Mucosa of descending colon (tissue), 3 donors: ENCODE data around the gene MTHFSD. TPM values are rescaled to one million over a fixed set of nuclear protein-coding genes. Genes with fewer than 3 reads are reported as not detected.
A peak's percentile ranks its signal among the peaks of the same experiment; 100 is the strongest.

Experiments used
- ATAC-seq: fragments of 200-7000 bp; cut with Tn5 transposase; one replicate; pipeline ENCODE4 v1.9.1; 2020; ENCODE audit warnings: mild to moderate bottlenecking, moderate library complexity
- DNase-seq, 3 donors: peaks; one replicate each; pipeline ENCODE4 v3.0.0-alpha.2; 2020
- H3K36me3 ChIP-seq: fragments of 200-600 bp; one replicate; pipeline ENCODE4 v1.8.0; 2021; ENCODE audit warnings: low read depth, mild to moderate bottlenecking
- H3K4me1 ChIP-seq: fragments of 200-600 bp; one replicate; pipeline ENCODE4 v1.8.0; 2021; ENCODE audit warnings: low read depth, mild to moderate bottlenecking
- H3K4me3 ChIP-seq: fragments of 200-600 bp; one replicate; pipeline ENCODE4 v1.8.0; 2021; ENCODE audit warnings: mild to moderate bottlenecking
- H3K9me3 ChIP-seq: fragments of 200-600 bp; one replicate; pipeline ENCODE4 v1.8.0; 2021; ENCODE audit warnings: mild to moderate bottlenecking
- CTCF ChIP-seq: fragments of 200-600 bp; IDR thresholded peaks from one replicate; pipeline ENCODE4 v1.8.0; 2022; ENCODE audit warnings: antibody characterized with exemption, mild to moderate bottlenecking
- intact Hi-C, 2 donors: fragments of 100-400 bp; cut with DNase I in 1 of 2; cut with micrococcal nuclease in 1 of 2; formaldehyde crosslinking; loops; one replicate each; pipeline versions ENCODE4 v1.11.0 to v1.11.1; 2022; cut with DNase I, micrococcal nuclease
- total RNA-seq, 3 donors: library from RNA; stranded (reverse); fragmentation: NEBNext Ultra II Directional in 2 of 3; extraction: Animal tissue kit (Norgen Biotek cat#: 25700) in 2 of 3; gene quantifications; one replicate each; pipeline versions ENCODE4 v1.2.1 to v1.2.4, GENCODE V29; 2021 to 2023
- donor health status: DM: no; HTN: no; CAD: no; lungs with moderate emphysema.
- donor health status: DM: no; HTN: no; CAD: no.
- donor health status: DM: no; HTN: yes; CAD: no.

The MTHFSD gene
- total RNA-seq, 3 donors from 2014 or later: 22.6 to 30.4 (median 25.5) TPM

GRCh38 chr16:86502856-86503748, 51.9 kb downstream of the MTHFSD start:
- H3K9me3 ChIP-seq: no peaks in the 10 kb centered on the region
- no peak for TF ChIP-seq CTCF
- no peaks in the 10 kb centered on the region for H3K36me3 ChIP-seq
- DNase-seq: no peak
- no peak overlapping the region for H3K4me3 ChIP-seq
- no peaks in the 10 kb centered on the region for H3K4me1 ChIP-seq
- ATAC-seq: no peak
- intact Hi-C loops: loop anchor here in 1 of 2 donors (10.0 kb wide), 2 partner anchors 68 to 198 kb away; no protein-coding TSS in a partner anchor

GRCh38 chr16:86501989-86502855, 52.8 kb downstream of the MTHFSD start:
- Histone ChIP-seq H3K36me3 (no peaks in the 10 kb centered on the region), H3K4me1 (no peaks in the 10 kb centered on the region), H3K9me3 (no peaks in the 10 kb centered on the region), H3K4me3 (no peak overlapping the region)
- TF ChIP-seq CTCF: no peak
- no peak for DNase-seq
- intact Hi-C loops: loop anchor here in 1 of 2 donors (10.0 kb wide), 2 partner anchors 67 to 197 kb away; no protein-coding TSS in a partner anchor
- no peak for ATAC-seq

- Histone ChIP-seq H3K36me3 (no peaks in the 10 kb centered on the region), H3K4me1 (no peaks in the 10 kb centered on the region), H3K9me3 (no peaks in the 10 kb centered on the region), H3K4me3 (no peak overlapping the region)
- no peak for TF ChIP-seq CTCF
- DNase-seq: no peak
- intact Hi-C loops: loop anchor here in 1 of 2 donors (10.0 kb wide), 2 partner anchors 66 to 196 kb away; no protein-coding TSS in a partner anchor
- no peak for ATAC-seq
Measured at GRCh38 chr16:86500708-86501510, 54.1 kb downstream of the MTHFSD start.

- ATAC-seq (peak; percentile 10), DNase-seq (no peak)
- H3K4me3 ChIP-seq: no peak overlapping the region
- no peaks in the 10 kb centered on the region for H3K9me3 ChIP-seq
- intact Hi-C loops: loop anchor here in 1 of 2 donors (10.0 kb wide), 2 partner anchors 65 to 195 kb away; no protein-coding TSS in a partner anchor
- no peak for TF ChIP-seq CTCF
- no peaks in the 10 kb centered on the region for H3K36me3 ChIP-seq
- H3K4me1 ChIP-seq: no peaks in the 10 kb centered on the region
Measured at GRCh38 chr16:86499889-86500707, 54.9 kb downstream of the MTHFSD start.
